GM21825 (cell line): Measurements from ENCODE around the gene WNT16.

Experiments
- ATAC-seq: cut with Tn5 transposase; IDR thresholded peaks from one replicate; pipeline ENCODE4 v1.9.1; 2021; ENCODE audit warnings: mild to moderate bottlenecking, moderate library complexity; ENCODE audit not compliant: unreplicated experiment

WNT16 gene

GRCh38 chr7:121390109-121390508, 61.3 kb downstream of the WNT16 start:
- no peak for ATAC-seq

GRCh38 chr7:121390617-121391016, 61.8 kb downstream of the WNT16 start:
- no peak for ATAC-seq
